HG02840 (cell line): ENCODE measurements around the gene PC.

Source experiments
- ATAC-seq: cut with Tn5 transposase; IDR thresholded peaks from one replicate; pipeline ENCODE4 v1.9.1; 2021; ENCODE audit warnings: mild to moderate bottlenecking, moderate library complexity, moderate number of reproducible peaks; ENCODE audit not compliant: unreplicated experiment, low FRiP score

The PC gene

GRCh38 chr11:66869567-66869870 is 88.7 kb downstream of the PC start:
- no peak for ATAC-seq

GRCh38 chr11:66868726-66869566 is 89.2 kb downstream of the PC start:
- ATAC-seq, result no peak

- ATAC-seq, result no peak
These were observed 90.0 kb downstream of the PC start for GRCh38 chr11:66868082-66868725.

- no peak for ATAC-seq
These were observed 90.7 kb downstream of the PC start for GRCh38 chr11:66867425-66868040.

- no peak for ATAC-seq
These were observed 91.6 kb downstream of the PC start for GRCh38 chr11:66866511-66866986.

GRCh38 chr11:66866007-66866406 is 92.2 kb downstream of the PC start:
- ATAC-seq, result no peak

GRCh38 chr11:66864924-66865697 is 93.1 kb downstream of the PC start:
- no peak for ATAC-seq

GRCh38 chr11:66864172-66864901 is 93.8 kb downstream of the PC start:
- no peak for ATAC-seq

GRCh38 chr11:66863428-66864125 is 94.6 kb downstream of the PC start:
- no peak for ATAC-seq

- no peak for ATAC-seq
These were observed 95.6 kb downstream of the PC start for GRCh38 chr11:66862559-66863037.

GRCh38 chr11:66861774-66862558 is 96.2 kb downstream of the PC start:
- no peak for ATAC-seq

- no peak for ATAC-seq
These were observed 97.0 kb downstream of the PC start for GRCh38 chr11:66861038-66861773.

GRCh38 chr11:66860449-66860831 is 97.7 kb downstream of the PC start:
- ATAC-seq, result no peak

- no peak for ATAC-seq
These were observed 98.3 kb downstream of the PC start for GRCh38 chr11:66859686-66860448.

GRCh38 chr11:66858939-66859685 is 99.1 kb downstream of the PC start:
- no peak for ATAC-seq

- ATAC-seq, result no peak
These were observed 99.8 kb downstream of the PC start for GRCh38 chr11:66858186-66858938.
